A673 (cell line): ENCODE results near the gene IQGAP2. TPM values are rescaled to one million over a fixed set of nuclear protein-coding genes. Genes with fewer than 3 reads are reported as not detected.

Experiments
- BruUV-seq: library from RNA; stranded (reverse); fragments of 400-500 nt; replicated peaks from 2 replicates; lab custom pipeline; 2021; lab: Mats Ljungman, UMichigan
- CTCF ChIA-PET: fragments of 300-600 bp; sonication (Branson Sonifier 250); formaldehyde crosslinking; loops from one replicate; lab custom pipeline; 2022; ENCODE audit warnings: antibody characterized with exemption; lab: Charles Lee
- POLR2A ChIA-PET: fragments of 300-600 bp; sonication (Branson Sonifier 250); formaldehyde crosslinking; loops from one replicate; lab custom pipeline; 2022; ENCODE audit warnings: antibody characterized with exemption; ENCODE audit not compliant: low non-redundant PET; lab: Charles Lee
- DNase-seq: peaks from one replicate; pipeline ENCODE4 v3.0.0-alpha.2; 2015; ENCODE audit warnings: low spot score
- H3K27ac ChIP-seq: fragments of 200-600 bp; sonication (generic); 2 replicates; pipeline ENCODE4 v1.5.1; 2016; ENCODE audit warnings: mixed run types, low read depth, mild to moderate bottlenecking, mixed read lengths, antibody characterized with exemption, low read length; ENCODE audit not compliant: poor library complexity, severe bottlenecking
- H3K27me3 ChIP-seq: fragments of 200-600 bp; sonication (generic); replicated peaks from 2 replicates; pipeline ENCODE4 v1.6.1; 2017; ENCODE audit warnings: mixed run types, low read depth, mild to moderate bottlenecking, mixed read lengths, antibody characterized with exemption, low read length; ENCODE audit not compliant: insufficient read depth, poor library complexity
- H3K36me3 ChIP-seq: fragments of 200-600 bp; sonication (generic); 2 replicates; pipeline ENCODE4 v1.6.1; 2016; ENCODE audit warnings: mixed run types, mild to moderate bottlenecking, mixed read lengths, antibody characterized with exemption, low read length; ENCODE audit not compliant: insufficient read depth, poor library complexity, severe bottlenecking
- H3K4me1 ChIP-seq: fragments of 200-600 bp; sonication (generic); 2 replicates; pipeline ENCODE4 v1.6.1; 2017; ENCODE audit warnings: mixed run types, mild to moderate bottlenecking, mixed read lengths, antibody characterized with exemption, low read length; ENCODE audit not compliant: insufficient read depth, poor library complexity, severe bottlenecking
- H3K4me3 ChIP-seq: fragments of 200-600 bp; sonication (generic); 2 replicates; pipeline ENCODE4 v1.5.1; 2016; ENCODE audit warnings: low read depth, mixed run types, mild to moderate bottlenecking, mixed read lengths, low read length; ENCODE audit not compliant: poor library complexity, severe bottlenecking
- H3K9me3 ChIP-seq: fragments of 200-600 bp; sonication (generic); 2 replicates; pipeline ENCODE4 v1.6.1; 2016; ENCODE audit warnings: mixed run types, low read depth, mild to moderate bottlenecking, mixed read lengths, antibody characterized with exemption, low read length; ENCODE audit not compliant: poor library complexity, severe bottlenecking
- EZH2 ChIP-seq: fragments of 200-600 bp; sonication (generic); IDR thresholded peaks from 2 replicates; pipeline ENCODE4 v1.6.1; 2017; ENCODE audit warnings: borderline replicate concordance, low read depth, mild to moderate bottlenecking, mixed read lengths, antibody characterized with exemption, low read length; ENCODE audit not compliant: poor library complexity, severe bottlenecking
- intact Hi-C: fragments of 100-400 bp; cut with micrococcal nuclease; formaldehyde crosslinking; loops from one replicate; pipeline ENCODE4 v1.10.0; 2022; ENCODE audit not compliant: unreplicated experiment
- total RNA-seq: library from RNA; stranded (reverse); gene quantifications from 2 replicates; pipeline ENCODE4 v1.2.3, GENCODE V29; 2021
- TF ChIP-seq, protein P1 (sequence below): fragments of 300-800, 200-600 bp; sonication (generic); conservative IDR thresholded peaks from 2 replicates; pipeline ENCODE4 v1.5.1; 2017; ENCODE audit warnings: low read depth, mild to moderate bottlenecking, antibody characterized with exemption, low read length, moderate library complexity, mixed read lengths

IQGAP2 gene
- total RNA-seq, 1 experiment from 2014 or later, result 26.8 TPM

DNA sequence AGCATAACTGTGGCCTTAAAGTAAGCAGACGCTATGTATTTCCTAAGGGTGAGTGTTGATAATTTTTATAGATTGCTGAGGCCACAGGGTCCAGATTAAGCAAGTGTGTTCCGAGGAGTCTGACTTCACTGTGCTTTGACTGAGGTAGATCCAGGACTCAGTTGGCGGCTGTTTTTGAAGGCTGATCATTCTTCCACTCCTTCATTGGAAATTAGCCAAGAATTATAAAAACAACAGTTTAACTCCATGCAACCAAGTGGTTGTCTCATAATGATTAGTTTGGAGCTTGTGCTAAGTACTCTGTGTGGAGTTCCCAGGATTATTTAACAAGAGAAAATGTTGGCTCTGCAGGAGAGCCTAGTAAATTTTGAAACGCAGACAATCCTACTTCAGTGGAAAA, 19.1 kb downstream of the IQGAP2 start:
- no peaks in the 10 kb centered on the region for H3K9me3 ChIP-seq
- no peak overlapping the region for H3K27ac ChIP-seq
- POLR2A ChIA-PET, result no interaction called here
- intact Hi-C loops, result no loop called here
- no peak overlapping the region for H3K4me3 ChIP-seq
- H3K36me3 ChIP-seq, result no peaks in the 10 kb centered on the region
- H3K4me1 ChIP-seq, result peaks cover 41% of the 10 kb centered on the region
- TF ChIP-seq, protein P1, sequence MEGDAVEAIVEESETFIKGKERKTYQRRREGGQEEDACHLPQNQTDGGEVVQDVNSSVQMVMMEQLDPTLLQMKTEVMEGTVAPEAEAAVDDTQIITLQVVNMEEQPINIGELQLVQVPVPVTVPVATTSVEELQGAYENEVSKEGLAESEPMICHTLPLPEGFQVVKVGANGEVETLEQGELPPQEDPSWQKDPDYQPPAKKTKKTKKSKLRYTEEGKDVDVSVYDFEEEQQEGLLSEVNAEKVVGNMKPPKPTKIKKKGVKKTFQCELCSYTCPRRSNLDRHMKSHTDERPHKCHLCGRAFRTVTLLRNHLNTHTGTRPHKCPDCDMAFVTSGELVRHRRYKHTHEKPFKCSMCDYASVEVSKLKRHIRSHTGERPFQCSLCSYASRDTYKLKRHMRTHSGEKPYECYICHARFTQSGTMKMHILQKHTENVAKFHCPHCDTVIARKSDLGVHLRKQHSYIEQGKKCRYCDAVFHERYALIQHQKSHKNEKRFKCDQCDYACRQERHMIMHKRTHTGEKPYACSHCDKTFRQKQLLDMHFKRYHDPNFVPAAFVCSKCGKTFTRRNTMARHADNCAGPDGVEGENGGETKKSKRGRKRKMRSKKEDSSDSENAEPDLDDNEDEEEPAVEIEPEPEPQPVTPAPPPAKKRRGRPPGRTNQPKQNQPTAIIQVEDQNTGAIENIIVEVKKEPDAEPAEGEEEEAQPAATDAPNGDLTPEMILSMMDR, result no peak
- TF ChIP-seq EZH2, result no peak
- BruUV-seq, result no TSS peak
- no peaks in the 10 kb centered on the region for H3K27me3 ChIP-seq
- DNase-seq, result no peak
- CTCF ChIA-PET, result interaction anchor here (0.6 kb wide), 1 partner anchor 20 kb away, joined by 6 read pairs; no protein-coding TSS in a partner anchor

DNA sequence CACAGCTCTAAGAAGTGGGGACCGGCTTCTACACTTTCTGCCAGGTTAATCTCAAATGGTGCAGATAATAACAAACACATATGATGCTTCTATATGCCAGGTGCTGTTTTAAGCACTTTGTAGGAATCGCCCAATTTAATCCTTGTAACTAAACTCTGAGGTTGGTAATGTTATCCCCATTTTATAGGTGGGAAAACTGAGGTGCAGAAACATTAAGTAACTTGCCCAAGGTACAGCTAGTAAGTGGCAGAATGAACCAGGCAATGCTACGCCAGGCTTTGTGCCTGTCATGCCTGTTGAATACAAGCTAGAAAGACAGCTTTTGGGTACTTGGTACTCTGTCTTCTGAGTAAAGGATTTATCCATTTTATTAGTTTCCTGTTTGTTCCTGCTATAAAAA, 19.7 kb downstream of the IQGAP2 start:
- Histone ChIP-seq H3K27me3 (no peaks in the 10 kb centered on the region), H3K4me1 (peaks cover 46% of the 10 kb centered on the region), H3K36me3 (no peaks in the 10 kb centered on the region), H3K9me3 (no peaks in the 10 kb centered on the region), H3K27ac (no peak overlapping the region), H3K4me3 (no peak overlapping the region)
- POLR2A ChIA-PET, result no interaction called here
- intact Hi-C loops, result no loop called here
- CTCF ChIA-PET, result no interaction called here
- DNase-seq, result no peak
- BruUV-seq, result no TSS peak
- no peak for TF ChIP-seq EZH2
- TF ChIP-seq, protein P1, result no peak

DNA sequence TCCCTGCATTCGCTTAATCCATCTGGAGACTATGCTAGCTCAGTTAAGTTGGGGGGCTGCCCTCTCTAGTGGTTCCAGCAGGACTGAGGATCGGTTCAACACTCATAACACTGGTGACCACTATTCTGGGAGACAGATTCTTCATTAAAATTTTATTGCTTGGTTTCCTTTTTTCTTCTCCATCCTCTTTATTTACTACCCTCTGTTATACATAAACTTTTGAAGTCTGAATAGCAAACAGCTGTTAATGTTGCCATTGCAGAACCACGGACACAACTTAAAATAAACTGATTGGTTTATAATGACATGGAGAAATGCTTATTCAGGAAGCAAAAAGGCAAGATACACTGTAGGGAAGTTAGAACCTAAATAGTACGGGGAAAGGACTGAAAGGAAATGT, 22.1 kb downstream of the IQGAP2 start:
- no peaks in the 10 kb centered on the region for H3K36me3 ChIP-seq
- intact Hi-C loops, result no loop called here
- no peaks in the 10 kb centered on the region for H3K27me3 ChIP-seq
- ChIA-PET CTCF (no interaction called here), POLR2A (no interaction called here)
- H3K4me3 ChIP-seq, result no peak overlapping the region
- H3K27ac ChIP-seq, result no peak overlapping the region
- no peak for TF ChIP-seq EZH2
- TF ChIP-seq, protein P1, result no peak
- no peaks in the 10 kb centered on the region for H3K9me3 ChIP-seq
- no TSS peak for BruUV-seq
- peaks cover 50% of the 10 kb centered on the region for H3K4me1 ChIP-seq
- no peak for DNase-seq
